Thoracic aorta (tissue), 2 donors: ENCODE data around the gene BCOR. TPM values are rescaled to one million over a fixed set of nuclear protein-coding genes. Genes with fewer than 3 reads are reported as not detected.
A peak's percentile ranks its signal among the peaks of the same experiment; 100 is the strongest.

Source experiments
- ATAC-seq: fragments of 150-250 bp; one replicate; pipeline ENCODE4 v1.8.0; 2017; ENCODE audit warnings: low read depth; ENCODE audit not compliant: insufficient number of reproducible peaks, low FRiP score
- DNase-seq: peaks from one replicate; pipeline ENCODE4 v3.0.0-alpha.2; 2020; ENCODE audit warnings: low spot score
- H3K27ac ChIP-seq, 2 donors: fragments of 200-600 bp; sonication (generic); 1 replicate in 1 of 2; 2 replicates in 1 of 2; pipeline ENCODE4 v1.5.1; 2016; ENCODE audit warnings: mild to moderate bottlenecking in 2 of 2, moderate library complexity in 2 of 2
- H3K27me3 ChIP-seq: fragments of 200-600 bp; sonication (generic); replicated peaks from 2 replicates; pipeline ENCODE4 v1.6.0; 2016; ENCODE audit warnings: mild to moderate bottlenecking; ENCODE audit not compliant: insufficient read depth
- H3K36me3 ChIP-seq: fragments of 200-600 bp; sonication (generic); one replicate; pipeline ENCODE4 v1.5.1; 2016
- H3K4me1 ChIP-seq, 2 donors: fragments of 200-600 bp; sonication (generic); 1 replicate in 1 of 2; 2 replicates in 1 of 2; pipeline versions ENCODE4 v1.5.1 to v1.6.0; 2016; ENCODE audit warnings: low read depth in 2 of 2, mild to moderate bottlenecking in 1 of 2; ENCODE audit not compliant: control insufficient read depth in 1 of 2
- H3K4me3 ChIP-seq: fragments of 200-600 bp; sonication (generic); 2 replicates; pipeline ENCODE4 v1.5.1; 2016; ENCODE audit warnings: mild to moderate bottlenecking
- H3K9me3 ChIP-seq: fragments of 200-600 bp; sonication (generic); 2 replicates; pipeline ENCODE4 v1.5.1; 2016
- CTCF ChIP-seq: fragments of 200-600 bp; sonication (generic); IDR thresholded peaks from one replicate; pipeline ENCODE4 v1.5.1; 2019; ENCODE audit warnings: antibody characterized with exemption
- total RNA-seq, 2 donors: library from RNA; depleted of rRNA; stranded (reverse); fragments of >200 nt; gene quantifications; one replicate each; pipeline versions ENCODE4 v1.1.0 to v1.2.3, GENCODE V29; 2016

BCOR gene
- total RNA-seq, 2 donors from 2014 or later, result 28.6 to 30.7 TPM

- H3K9me3 ChIP-seq, result no peaks in the 10 kb centered on the region
- H3K36me3 ChIP-seq, result no peaks in the 10 kb centered on the region
- DNase-seq (no peak), ATAC-seq (peak; percentile 22)
- H3K4me3 ChIP-seq, result peak overlapping the region; percentile 79
- peak overlapping the region; percentile 95 for H3K27ac ChIP-seq
- peaks cover 0 to 10% of the 10 kb centered on the region in 2 donors for H3K4me1 ChIP-seq
- H3K27me3 ChIP-seq, result no peaks in the 10 kb centered on the region
- TF ChIP-seq CTCF, result no peak
Observed at GRCh38 chrX:40107291-40108161, 9.8 kb upstream of the BCOR start.

- Histone ChIP-seq H3K36me3 (no peaks in the 10 kb centered on the region), H3K4me3 (peak overlapping the region; percentile 79), H3K9me3 (no peaks in the 10 kb centered on the region), H3K27ac (peak overlapping the region; percentile 95), H3K4me1 (peaks cover 0 to 10% of the 10 kb centered on the region in 2 donors), H3K27me3 (no peaks in the 10 kb centered on the region)
- ATAC-seq (no peak), DNase-seq (no peak)
- TF ChIP-seq CTCF, result no peak
Observed at GRCh38 chrX:40106676-40107290, 9.0 kb upstream of the BCOR start.

- no peaks in the 10 kb centered on the region for H3K9me3 ChIP-seq
- H3K27me3 ChIP-seq, result no peaks in the 10 kb centered on the region
- peak overlapping the region; percentile 95 for H3K27ac ChIP-seq
- H3K4me3 ChIP-seq, result peak overlapping the region; percentile 79
- DNase-seq (no peak), ATAC-seq (no peak)
- H3K36me3 ChIP-seq, result no peaks in the 10 kb centered on the region
- H3K4me1 ChIP-seq, result peaks cover 0 to 11% of the 10 kb centered on the region in 2 donors
- TF ChIP-seq CTCF, result no peak
Observed at GRCh38 chrX:40105835-40106675, 8.3 kb upstream of the BCOR start.

GRCh38 chrX:40104985-40105834 lies 7.5 kb upstream of the BCOR start:
- no peak for ATAC-seq

More at GRCh38 chrX:40104985-40105834, 7.5 kb upstream of the BCOR start:
- H3K4me3 ChIP-seq, result peak overlapping the region; percentile 79
- no peaks in the 10 kb centered on the region for H3K9me3 ChIP-seq
- no peak for TF ChIP-seq CTCF
- no peaks in the 10 kb centered on the region for H3K36me3 ChIP-seq
- H3K4me1 ChIP-seq, result peaks cover 0 to 19% of the 10 kb centered on the region in 2 donors
- peak overlapping the region; percentile 95 for H3K27ac ChIP-seq
- no peaks in the 10 kb centered on the region for H3K27me3 ChIP-seq
- DNase-seq, result no peak
